ENCODE measurements around the gene CIAO3. TPM values are rescaled to one million over a fixed set of nuclear protein-coding genes. Genes with fewer than 3 reads are reported as not detected.

Gene CIAO3
- total RNA-seq, 1 donor: 24.7 TPM

GRCh38 chr16:768428-768827 is 27.6 kb upstream of the CIAO3 start:
- TF ChIP-seq CTCF (IDR thresholded peaks at IDR 0.05; ENCODE audit: insufficient read depth, low read length): no peak
- no peak overlapping the region for H3K4me3 ChIP-seq (ENCODE audit: low read depth, low read length)
- DNase-seq (ENCODE audit: low read depth): no peak

- no peak for TF ChIP-seq CTCF (IDR thresholded peaks at IDR 0.05; ENCODE audit: insufficient read depth, low read length)
- H3K4me3 ChIP-seq (ENCODE audit: low read depth, low read length): no peak overlapping the region
- no peak for DNase-seq (ENCODE audit: low read depth)
Observed at GRCh38 chr16:767743-768235, 27.0 kb upstream of the CIAO3 start.

- no peak for DNase-seq (ENCODE audit: low read depth)
- TF ChIP-seq CTCF (IDR thresholded peaks at IDR 0.05; ENCODE audit: insufficient read depth, low read length): no peak
- no peak overlapping the region for H3K4me3 ChIP-seq (ENCODE audit: low read depth, low read length)
Observed at GRCh38 chr16:766820-767640, 26.2 kb upstream of the CIAO3 start.

GRCh38 chr16:766008-766819 is 25.4 kb upstream of the CIAO3 start:
- no peak overlapping the region for H3K4me3 ChIP-seq (ENCODE audit: low read depth, low read length)
- TF ChIP-seq CTCF (IDR thresholded peaks at IDR 0.05; ENCODE audit: insufficient read depth, low read length): no peak
- no peak for DNase-seq (ENCODE audit: low read depth)

- H3K4me3 ChIP-seq (ENCODE audit: low read depth, low read length): no peak overlapping the region
- no peak for DNase-seq (ENCODE audit: low read depth)
- TF ChIP-seq CTCF (IDR thresholded peaks at IDR 0.05; ENCODE audit: insufficient read depth, low read length): no peak
Observed at GRCh38 chr16:765488-765865, 24.7 kb upstream of the CIAO3 start.

GRCh38 chr16:764848-765487 is 24.2 kb upstream of the CIAO3 start:
- DNase-seq (ENCODE audit: low read depth): no peak
- H3K4me3 ChIP-seq (ENCODE audit: low read depth, low read length): no peak overlapping the region
- TF ChIP-seq CTCF (IDR thresholded peaks at IDR 0.05; ENCODE audit: insufficient read depth, low read length): no peak

Measured in fibroblast of the aortic adventitia (primary cell).